ENCODE measurements around the gene FKBP11.

FKBP11 gene

DNA sequence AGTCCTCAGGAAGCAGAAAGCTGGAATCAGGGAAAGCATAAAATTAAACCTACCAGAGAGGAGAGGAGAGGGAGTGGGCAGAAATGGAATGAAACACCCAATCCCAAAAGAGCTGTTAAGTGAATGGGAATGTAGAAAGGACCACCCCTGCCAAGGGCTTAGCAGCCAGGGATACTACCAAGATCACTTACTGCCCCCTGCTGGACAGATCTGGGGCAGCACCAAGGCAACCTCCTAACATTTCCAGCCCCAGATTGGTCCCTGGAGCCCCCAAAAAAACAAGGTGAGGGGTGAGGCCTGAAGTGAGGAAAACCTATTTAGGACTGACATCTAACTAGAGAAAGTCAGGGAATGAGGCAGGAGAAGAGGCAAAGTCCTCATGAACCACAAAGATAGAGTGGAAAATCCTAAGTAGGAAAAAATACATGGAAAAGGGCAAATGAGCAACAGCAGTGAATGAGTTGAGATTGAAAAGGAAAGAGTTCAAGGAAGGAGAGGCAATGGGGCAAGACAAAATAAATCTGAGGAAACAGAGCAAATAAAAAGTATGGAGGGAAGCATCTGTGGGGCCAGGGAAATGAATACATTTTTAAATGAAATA lies 11.2 kb upstream of the FKBP11 start (continued):
- TF ChIP-seq, protein P1, sequence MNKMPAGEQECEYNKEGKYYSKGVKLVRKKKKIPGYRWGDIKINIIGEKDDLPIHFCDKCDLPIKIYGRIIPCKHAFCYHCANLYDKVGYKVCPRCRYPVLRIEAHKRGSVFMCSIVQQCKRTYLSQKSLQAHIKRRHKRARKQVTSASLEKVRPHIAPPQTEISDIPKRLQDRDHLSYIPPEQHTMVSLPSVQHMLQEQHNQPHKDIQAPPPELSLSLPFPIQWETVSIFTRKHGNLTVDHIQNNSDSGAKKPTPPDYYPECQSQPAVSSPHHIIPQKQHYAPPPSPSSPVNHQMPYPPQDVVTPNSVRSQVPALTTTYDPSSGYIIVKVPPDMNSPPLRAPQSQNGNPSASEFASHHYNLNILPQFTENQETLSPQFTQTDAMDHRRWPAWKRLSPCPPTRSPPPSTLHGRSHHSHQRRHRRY (tag by site-specific recombination; IDR thresholded peaks at IDR 0.05): no peak
- TF ChIP-seq IKZF3 (tag by site-specific recombination; IDR thresholded peaks at IDR 0.05): peak; percentile 62
- TF ChIP-seq, protein P2, sequence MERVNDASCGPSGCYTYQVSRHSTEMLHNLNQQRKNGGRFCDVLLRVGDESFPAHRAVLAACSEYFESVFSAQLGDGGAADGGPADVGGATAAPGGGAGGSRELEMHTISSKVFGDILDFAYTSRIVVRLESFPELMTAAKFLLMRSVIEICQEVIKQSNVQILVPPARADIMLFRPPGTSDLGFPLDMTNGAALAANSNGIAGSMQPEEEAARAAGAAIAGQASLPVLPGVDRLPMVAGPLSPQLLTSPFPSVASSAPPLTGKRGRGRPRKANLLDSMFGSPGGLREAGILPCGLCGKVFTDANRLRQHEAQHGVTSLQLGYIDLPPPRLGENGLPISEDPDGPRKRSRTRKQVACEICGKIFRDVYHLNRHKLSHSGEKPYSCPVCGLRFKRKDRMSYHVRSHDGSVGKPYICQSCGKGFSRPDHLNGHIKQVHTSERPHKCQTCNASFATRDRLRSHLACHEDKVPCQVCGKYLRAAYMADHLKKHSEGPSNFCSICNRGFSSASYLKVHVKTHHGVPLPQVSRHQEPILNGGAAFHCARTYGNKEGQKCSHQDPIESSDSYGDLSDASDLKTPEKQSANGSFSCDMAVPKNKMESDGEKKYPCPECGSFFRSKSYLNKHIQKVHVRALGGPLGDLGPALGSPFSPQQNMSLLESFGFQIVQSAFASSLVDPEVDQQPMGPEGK (tag by site-specific recombination; IDR thresholded peaks at IDR 0.05): 0 out of 2 replicates have a peak, but pooled peaks have one; percentile 35

DNA sequence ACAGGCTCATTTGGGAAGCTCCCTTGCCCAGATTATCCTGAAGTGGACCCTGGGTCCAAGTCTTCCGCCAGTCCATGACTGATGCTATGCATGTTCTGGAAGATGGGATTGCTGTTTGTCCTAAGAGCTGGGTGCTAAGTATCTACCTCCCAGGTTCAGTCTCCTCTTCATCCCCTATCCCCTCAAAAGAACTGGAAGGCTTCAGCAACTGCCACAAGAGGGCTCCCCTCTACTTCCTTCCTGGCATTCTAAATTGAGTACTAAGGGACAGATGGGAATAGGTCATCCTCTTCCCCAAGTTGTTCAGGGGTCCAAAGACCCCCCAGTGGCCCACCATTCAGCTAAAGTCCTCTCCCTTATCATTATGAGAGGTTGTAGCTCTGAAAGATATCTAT lies 9.0 kb upstream of the FKBP11 start:
- Histone ChIP-seq H3K4me1 (ENCODE audit: control insufficient read depth, insufficient read depth, low read length) (no peaks in the 10 kb centered on the region), H3K9me3 (ENCODE audit: control insufficient read depth, insufficient read depth, low read depth, low read length) (no peaks in the 10 kb centered on the region), H3K4me3 (ENCODE audit: low read depth, low read length) (no peak overlapping the region), H3K36me3 (ENCODE audit: control insufficient read depth in 2 of 2, insufficient read depth in 1 of 2, low read length in 2 of 2) (peaks cover 41 to 84% of the 10 kb centered on the region in 2 experiments), H3K27ac (ENCODE audit: extremely low read depth, low read depth, low read length) (no peak overlapping the region)
- TF ChIP-seq HOXC10 (CRISPR knock-in tag; IDR thresholded peaks at IDR 0.05) (no peak), ZNF654 (tag by site-specific recombination; IDR thresholded peaks at IDR 0.05; ENCODE audit: low read depth) (peak; percentile 43; the same call in 1 of the 2 replicates)
- CTCF ChIA-PET: interaction anchor here (0.6 to 10.0 kb wide), 13 partner anchors 9 to 1265 kb away, joined by 3 to 95 read pairs (median 5); partner anchors contain the start of genes DDN, DDX23, FKBP11 and WNT1
- POLR2A ChIA-PET: no interaction called here

DNA sequence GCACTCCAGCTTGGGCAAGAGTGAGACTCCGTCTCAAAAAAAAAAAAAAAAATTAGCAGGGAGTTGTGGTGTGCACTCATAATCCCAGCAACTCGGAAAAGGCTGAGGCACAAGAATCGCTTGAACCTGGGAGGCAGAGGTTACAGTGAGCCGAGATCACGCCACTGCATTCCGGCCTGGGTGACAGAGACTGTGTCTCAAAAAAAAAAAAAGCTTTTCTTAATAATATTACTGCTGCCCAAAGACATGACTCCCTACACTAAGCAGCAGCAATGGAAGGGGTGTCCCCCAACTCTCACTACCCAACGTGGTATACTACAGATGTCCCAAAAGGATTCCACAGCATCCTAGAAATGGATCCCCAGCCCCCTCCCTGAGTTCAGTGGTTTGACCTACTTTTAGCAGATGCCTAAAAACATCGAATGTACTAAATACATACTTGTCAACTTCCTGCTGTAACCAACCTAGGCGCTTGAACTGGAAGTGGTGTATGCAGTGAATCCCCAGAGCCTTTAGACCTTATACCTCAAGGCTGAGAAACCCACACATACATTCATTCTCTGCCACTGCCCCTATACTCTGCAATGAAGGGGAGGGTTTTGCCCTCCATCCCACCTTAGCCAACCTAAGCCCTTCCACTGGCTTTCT lies 8.5 kb upstream of the FKBP11 start:
- TF ChIP-seq, protein P3, sequence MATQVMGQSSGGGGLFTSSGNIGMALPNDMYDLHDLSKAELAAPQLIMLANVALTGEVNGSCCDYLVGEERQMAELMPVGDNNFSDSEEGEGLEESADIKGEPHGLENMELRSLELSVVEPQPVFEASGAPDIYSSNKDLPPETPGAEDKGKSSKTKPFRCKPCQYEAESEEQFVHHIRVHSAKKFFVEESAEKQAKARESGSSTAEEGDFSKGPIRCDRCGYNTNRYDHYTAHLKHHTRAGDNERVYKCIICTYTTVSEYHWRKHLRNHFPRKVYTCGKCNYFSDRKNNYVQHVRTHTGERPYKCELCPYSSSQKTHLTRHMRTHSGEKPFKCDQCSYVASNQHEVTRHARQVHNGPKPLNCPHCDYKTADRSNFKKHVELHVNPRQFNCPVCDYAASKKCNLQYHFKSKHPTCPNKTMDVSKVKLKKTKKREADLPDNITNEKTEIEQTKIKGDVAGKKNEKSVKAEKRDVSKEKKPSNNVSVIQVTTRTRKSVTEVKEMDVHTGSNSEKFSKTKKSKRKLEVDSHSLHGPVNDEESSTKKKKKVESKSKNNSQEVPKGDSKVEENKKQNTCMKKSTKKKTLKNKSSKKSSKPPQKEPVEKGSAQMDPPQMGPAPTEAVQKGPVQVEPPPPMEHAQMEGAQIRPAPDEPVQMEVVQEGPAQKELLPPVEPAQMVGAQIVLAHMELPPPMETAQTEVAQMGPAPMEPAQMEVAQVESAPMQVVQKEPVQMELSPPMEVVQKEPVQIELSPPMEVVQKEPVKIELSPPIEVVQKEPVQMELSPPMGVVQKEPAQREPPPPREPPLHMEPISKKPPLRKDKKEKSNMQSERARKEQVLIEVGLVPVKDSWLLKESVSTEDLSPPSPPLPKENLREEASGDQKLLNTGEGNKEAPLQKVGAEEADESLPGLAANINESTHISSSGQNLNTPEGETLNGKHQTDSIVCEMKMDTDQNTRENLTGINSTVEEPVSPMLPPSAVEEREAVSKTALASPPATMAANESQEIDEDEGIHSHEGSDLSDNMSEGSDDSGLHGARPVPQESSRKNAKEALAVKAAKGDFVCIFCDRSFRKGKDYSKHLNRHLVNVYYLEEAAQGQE (tag by site-specific recombination; IDR thresholded peaks at IDR 0.05): no peak
- TF ChIP-seq ZNF48 (tag by site-specific recombination; IDR thresholded peaks at IDR 0.05) (no peak), ZNF423 (tag by site-specific recombination; IDR thresholded peaks at IDR 0.05) (no peak), ZNF623 (tag by site-specific recombination; IDR thresholded peaks at IDR 0.05) (no peak), ZNF23 (tag by site-specific recombination; IDR thresholded peaks at IDR 0.05; ENCODE audit: borderline replicate concordance) (no peak)
- TF ChIP-seq, protein P4, sequence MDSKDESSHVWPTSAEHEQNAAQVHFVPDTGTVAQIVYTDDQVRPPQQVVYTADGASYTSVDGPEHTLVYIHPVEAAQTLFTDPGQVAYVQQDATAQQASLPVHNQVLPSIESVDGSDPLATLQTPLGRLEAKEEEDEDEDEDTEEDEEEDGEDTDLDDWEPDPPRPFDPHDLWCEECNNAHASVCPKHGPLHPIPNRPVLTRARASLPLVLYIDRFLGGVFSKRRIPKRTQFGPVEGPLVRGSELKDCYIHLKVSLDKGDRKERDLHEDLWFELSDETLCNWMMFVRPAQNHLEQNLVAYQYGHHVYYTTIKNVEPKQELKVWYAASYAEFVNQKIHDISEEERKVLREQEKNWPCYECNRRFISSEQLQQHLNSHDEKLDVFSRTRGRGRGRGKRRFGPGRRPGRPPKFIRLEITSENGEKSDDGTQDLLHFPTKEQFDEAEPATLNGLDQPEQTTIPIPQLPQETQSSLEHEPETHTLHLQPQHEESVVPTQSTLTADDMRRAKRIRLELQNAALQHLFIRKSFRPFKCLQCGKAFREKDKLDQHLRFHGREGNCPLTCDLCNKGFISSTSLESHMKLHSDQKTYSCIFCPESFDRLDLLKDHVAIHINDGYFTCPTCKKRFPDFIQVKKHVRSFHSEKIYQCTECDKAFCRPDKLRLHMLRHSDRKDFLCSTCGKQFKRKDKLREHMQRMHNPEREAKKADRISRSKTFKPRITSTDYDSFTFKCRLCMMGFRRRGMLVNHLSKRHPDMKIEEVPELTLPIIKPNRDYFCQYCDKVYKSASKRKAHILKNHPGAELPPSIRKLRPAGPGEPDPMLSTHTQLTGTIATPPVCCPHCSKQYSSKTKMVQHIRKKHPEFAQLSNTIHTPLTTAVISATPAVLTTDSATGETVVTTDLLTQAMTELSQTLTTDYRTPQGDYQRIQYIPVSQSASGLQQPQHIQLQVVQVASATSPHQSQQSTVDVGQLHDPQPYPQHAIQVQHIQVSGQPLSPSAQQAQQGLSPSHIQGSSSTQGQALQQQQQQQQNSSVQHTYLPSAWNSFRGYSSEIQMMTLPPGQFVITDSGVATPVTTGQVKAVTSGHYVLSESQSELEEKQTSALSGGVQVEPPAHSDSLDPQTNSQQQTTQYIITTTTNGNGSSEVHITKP (tag by site-specific recombination; IDR thresholded peaks at IDR 0.05): peak; percentile 40
- Histone ChIP-seq H3K9me3 (ENCODE audit: control insufficient read depth, insufficient read depth, low read depth, low read length) (no peaks in the 10 kb centered on the region), H3K4me1 (ENCODE audit: control insufficient read depth, insufficient read depth, low read length) (no peaks in the 10 kb centered on the region), H3K36me3 (ENCODE audit: control insufficient read depth in 2 of 2, insufficient read depth in 1 of 2, low read length in 2 of 2) (peaks cover 37 to 82% of the 10 kb centered on the region in 2 experiments), H3K4me3 (ENCODE audit: low read depth, low read length) (no peak overlapping the region), H3K27ac (ENCODE audit: extremely low read depth, low read depth, low read length) (no peak overlapping the region)
- ChIA-PET POLR2A (interaction anchor here (0.6 kb wide), 1 partner anchor 38 kb away, joined by 3 read pairs; the partner anchor contains the start of gene WNT10B), CTCF (interaction anchor here (0.6 to 10.0 kb wide), 10 partner anchors 11 to 1264 kb away, joined by 3 to 95 read pairs (median 8); partner anchors contain the start of genes DDX23 and WNT1)

Data from HEK293 (cell line).